SK-N-SH (cell line): ENCODE results near the gene C20orf144.

Experiments used
- CTCF ChIP-seq: fragments of 200-600 bp; sonication (generic); IDR thresholded peaks from 2 replicates; pipeline ENCODE4 v1.6.1; 2017; ENCODE audit warnings: antibody characterized with exemption, mild to moderate bottlenecking, moderate library complexity
- GABPA ChIP-seq: IDR thresholded peaks from 2 replicates; pipeline ENCODE4 v1.4.0; 2012; ENCODE audit warnings: low read depth, mild to moderate bottlenecking
- RCOR1 ChIP-seq: fragments of 150-350 bp; IDR thresholded peaks from 2 replicates; pipeline ENCODE4 v1.6.1; 2017; ENCODE audit warnings: antibody characterized with exemption, low read length
- REST ChIP-seq: IDR thresholded peaks from 2 replicates; pipeline ENCODE4 v1.6.1; 2012; ENCODE audit warnings: mild to moderate bottlenecking, low read depth, low read length, moderate library complexity
- SMC3 ChIP-seq: IDR thresholded peaks from 2 replicates; pipeline ENCODE4 v1.6.1; 2012; ENCODE audit warnings: low read depth, low read length, improper control_type of control experiment
- TAF1 ChIP-seq: IDR thresholded peaks from 2 replicates; pipeline ENCODE4 v1.6.1; 2012; ENCODE audit warnings: low read depth, mild to moderate bottlenecking, low read length, moderate library complexity, borderline replicate concordance

- TF ChIP-seq CTCF (no peak), TAF1 (no peak), GABPA (no peak), SMC3 (no peak), RCOR1 (no peak), REST (no peak)
Observed at GRCh38 chr20:33645072-33645358, 17.1 kb upstream of the C20orf144 start.
